Measurements from ENCODE around the gene WWOX.
"Not testable (repeated sequence)": the region's sequence is repeated elsewhere in the genome, so short reads cannot be mapped to it uniquely, and the experiment has no call there.

The WWOX gene

GRCh38 chr16:78506367-78507193, 407.1 kb downstream of the WWOX start:
- DNase-seq, result no peak

DNA sequence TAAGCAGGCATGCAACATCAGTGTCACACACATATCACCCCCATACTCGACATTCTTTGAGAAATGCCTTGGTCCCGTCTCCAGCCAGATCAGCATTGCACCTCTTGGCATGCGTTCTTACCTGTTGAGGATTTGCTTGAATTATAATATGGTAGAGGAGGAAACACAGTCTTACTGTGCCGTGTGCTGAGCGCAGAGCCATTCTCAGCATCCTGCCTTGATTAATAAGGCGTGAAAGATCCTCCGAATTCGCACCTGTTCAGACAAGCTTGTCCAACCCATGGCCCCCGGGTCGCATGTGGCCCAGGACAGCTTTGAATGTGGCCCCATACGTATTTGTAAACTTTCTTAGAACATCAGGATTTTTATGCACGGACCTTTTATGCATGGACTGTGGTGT, 408.1 kb downstream of the WWOX start:
- no peak for DNase-seq

GRCh38 chr16:78509965-78510364, 410.5 kb downstream of the WWOX start:
- no peak for DNase-seq

- DNase-seq, result no peak
Observed at GRCh38 chr16:78510496-78510895, 411.0 kb downstream of the WWOX start.

GRCh38 chr16:78513838-78514237, 414.4 kb downstream of the WWOX start:
- no peak for DNase-seq

- DNase-seq, result not testable (repeated sequence)
Observed at GRCh38 chr16:78514888-78515287, 415.4 kb downstream of the WWOX start.

GRCh38 chr16:78515421-78515820, 416.0 kb downstream of the WWOX start:
- no peak for DNase-seq

DNA sequence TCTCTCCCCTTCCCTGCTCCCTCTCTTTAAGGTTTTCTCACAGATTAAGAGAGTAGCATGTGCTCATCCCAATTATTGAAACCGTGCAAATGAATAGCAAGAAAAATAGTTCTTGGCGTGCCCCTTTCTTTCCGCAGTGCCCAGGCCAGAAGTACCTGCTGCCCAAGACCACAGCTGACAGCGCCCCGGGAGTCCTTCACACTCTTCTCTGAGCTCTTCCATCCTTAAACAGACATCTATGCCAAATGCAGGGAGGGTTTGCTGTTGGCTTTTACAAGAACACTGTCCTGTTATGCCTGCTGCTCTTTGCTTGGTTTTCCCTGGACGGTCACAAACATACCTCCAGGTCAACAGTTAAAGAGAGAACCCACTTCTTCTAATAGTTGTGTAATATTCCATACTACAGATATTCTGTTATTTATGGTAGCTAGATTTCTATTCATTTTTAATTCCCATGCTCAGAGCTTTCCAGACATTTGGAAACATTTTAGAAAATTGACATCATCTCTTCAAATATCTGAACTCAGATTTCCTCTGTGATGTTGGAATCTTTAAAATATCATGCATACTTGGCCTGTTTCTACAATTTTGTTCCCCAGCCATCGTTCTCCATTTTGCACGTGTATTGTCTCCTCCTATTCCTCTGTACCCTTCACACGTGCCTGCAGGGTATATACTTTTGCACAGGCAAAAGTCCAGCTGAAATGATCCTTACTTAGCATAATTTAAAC, 416.7 kb downstream of the WWOX start:
- DNase-seq, result no peak

DNA sequence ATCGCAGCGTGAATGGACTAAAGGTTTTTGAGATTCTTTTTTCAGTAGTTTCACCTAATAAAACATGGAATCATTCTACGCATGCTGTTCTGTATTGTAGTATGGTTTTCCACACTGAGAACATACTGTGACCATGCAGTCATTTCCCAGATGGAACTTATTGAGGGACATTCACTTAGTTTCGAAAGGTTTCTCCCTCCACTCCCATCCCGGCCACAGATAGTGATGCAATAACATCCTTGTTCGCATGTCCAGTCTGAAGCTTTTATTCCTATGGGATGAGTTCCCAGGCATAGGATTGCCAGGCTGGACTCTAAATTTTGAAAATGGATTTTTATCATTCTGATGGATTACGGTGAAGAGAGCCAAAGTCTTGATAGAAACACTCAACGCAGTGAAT, 420.4 kb downstream of the WWOX start:
- no peak for DNase-seq

DNA sequence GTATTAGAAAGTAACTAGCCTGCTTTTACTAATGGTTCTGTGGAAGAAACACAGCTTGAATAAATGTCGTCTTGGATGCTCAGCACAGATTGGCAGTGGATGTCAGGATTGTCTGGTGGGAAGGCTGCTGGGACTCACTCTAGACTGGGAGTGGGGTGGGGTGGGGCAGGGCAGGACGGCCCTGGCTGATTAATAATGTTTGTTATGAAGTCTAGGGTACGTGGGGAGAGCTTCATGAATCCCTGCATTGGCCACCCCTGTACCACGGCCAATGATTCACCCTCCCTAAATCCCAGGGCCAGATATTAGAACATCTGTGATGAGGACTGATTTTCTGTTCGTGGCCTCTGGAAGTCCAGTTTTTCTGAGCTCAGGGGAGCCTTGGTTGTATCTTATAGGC, 421.0 kb downstream of the WWOX start:
- no peak for DNase-seq

GRCh38 chr16:78522327-78522726, 422.9 kb downstream of the WWOX start:
- no peak for DNase-seq

DNA sequence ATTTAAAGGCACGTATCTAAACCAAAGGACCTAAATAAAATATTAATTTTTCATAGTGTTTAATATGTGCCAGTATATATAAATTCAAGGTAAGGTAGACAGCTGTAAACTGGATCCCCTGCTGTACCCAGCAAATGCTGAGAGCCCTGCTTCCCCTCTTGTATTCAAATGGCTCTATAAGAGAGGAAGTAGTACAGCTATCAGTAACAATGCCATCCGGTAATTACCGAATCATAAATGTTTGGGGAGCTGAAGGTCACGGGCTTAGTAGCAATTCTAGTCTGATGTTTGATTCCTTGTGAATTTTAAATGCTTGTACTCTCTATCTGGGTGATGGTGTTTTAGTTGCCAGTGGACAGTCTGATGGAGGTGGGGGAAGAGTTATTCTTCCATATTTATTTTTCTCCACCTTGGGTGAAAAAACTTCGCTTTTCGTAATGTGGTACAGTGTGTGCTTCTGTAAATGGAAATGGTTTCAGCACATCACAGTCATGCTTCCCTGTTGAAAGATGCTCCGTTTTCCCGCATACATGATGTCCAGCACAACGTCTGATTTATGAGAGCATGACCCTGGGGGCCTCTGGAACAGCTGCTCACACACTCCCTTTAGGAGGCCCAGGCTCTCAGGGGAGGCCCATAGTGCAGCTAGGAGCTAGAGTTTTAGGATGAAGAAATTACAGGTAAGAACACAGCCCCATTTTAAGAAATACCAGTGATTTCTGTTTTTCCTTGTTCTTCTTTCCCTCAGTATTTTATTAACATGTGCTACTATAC, 423.9 kb downstream of the WWOX start:
- DNase-seq, result no peak

DNA sequence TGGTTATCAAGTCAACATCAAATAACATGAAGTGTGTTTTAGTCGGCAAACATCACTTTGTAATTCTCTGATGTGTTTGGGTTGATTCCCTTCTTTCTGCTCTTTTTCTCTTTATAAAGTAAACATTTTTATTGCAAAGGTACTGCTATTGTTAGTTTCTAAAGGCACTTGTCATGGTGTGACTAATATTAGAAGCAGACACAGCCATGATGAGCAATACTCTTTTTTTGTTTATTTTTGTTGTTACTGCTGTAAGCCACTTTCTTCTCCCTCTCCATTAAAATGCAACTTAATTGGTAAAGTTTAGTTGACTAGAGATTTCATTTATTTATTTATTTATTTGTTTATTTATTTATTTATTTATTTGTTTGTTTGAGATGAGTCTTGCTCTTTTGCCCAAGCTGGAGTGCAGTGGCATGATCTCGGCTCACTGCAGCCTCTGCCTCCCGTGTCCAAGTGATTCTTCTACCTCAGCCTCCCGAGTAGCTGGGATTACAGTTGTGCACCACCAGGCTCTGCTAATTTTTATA, 424.7 kb downstream of the WWOX start:
- no peak for DNase-seq

- DNase-seq, result no peak
Observed at GRCh38 chr16:78528265-78528664, 428.8 kb downstream of the WWOX start.

DNA sequence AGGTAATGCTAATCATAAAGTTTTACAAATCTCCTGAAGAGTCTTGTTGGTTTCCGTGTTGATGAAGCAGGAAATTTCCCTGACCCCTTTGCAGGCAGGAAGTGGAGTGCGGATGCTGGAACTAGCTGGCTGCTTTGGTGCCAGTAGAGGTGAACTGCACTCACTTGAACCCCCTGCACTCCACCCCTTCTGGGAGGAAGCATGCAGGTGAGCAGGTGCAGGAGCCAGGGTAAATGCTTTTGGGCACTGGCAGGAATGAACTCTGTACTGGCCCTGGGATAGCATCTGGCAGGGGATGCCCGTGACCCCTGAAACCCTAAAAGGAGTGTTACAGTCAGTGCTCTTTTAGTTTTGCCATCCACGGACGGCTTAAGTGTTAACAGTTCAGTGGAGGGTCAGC, 430.4 kb downstream of the WWOX start:
- DNase-seq, result no peak

DNA sequence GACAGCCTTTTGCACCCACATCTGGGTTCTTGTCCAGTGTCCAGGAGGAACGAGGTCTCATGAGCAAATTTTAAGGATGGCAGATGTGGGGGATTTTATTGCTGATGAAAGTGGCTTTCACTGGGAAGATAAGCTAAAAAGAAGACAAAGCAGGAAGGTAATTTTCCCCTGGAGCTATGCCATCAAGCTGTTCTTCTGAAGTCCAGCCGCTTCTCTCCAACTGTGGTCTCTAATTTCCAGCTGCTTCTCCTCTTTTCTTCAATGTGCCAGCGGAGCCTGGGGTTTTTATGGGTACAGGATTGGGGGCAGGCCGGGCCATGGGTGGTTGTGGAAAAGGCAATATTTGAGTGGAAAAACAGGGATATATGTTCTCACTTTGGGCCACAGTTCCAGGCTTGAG, 430.8 kb downstream of the WWOX start:
- no peak for DNase-seq

GRCh38 chr16:78535098-78535497, 435.6 kb downstream of the WWOX start:
- DNase-seq, result no peak

GRCh38 chr16:78537511-78537910, 438.1 kb downstream of the WWOX start:
- no peak for DNase-seq

- no peak for DNase-seq
Observed at GRCh38 chr16:78538292-78538691, 438.8 kb downstream of the WWOX start.

DNA sequence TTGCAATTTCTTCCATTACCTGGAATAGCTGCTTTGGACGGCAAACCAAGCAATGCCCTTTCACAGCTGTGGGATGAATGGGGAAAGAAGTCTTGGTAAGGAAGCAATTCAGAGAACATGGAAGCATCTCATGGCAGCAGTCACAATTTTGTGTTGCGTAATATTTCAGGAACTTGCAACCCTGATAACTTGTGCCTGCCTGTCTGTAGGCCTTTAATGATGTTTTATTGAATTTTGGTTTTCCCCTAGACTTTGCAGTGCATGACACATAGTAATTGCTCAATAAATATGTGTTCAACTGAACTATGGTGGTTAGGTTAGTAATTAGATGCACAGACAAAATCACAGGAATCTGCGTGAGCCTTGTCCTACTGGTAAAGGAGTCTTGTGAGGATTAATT, 439.5 kb downstream of the WWOX start:
- DNase-seq, result no peak

- DNase-seq, result no peak
Observed at GRCh38 chr16:78542419-78542818, 443.0 kb downstream of the WWOX start.

DNA sequence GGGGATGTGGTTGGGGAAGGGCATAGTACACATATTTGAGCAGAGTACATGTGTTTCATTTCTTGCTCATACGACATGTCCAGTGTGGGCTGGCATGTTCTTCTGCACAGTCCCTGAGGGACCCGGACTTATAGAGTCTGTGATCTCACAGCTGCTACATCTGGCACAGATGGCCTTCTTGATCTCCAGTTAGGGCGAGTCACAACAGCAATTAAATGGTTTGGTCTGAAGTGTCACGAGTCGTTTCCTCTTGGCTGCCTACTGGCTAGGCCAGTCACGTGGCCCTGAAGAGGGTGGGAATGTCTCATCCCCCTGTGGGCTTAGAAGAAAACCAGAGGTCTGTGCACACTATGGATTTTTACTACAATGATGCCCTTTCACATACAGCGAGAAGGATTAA, 443.6 kb downstream of the WWOX start:
- DNase-seq, result no peak

DNA sequence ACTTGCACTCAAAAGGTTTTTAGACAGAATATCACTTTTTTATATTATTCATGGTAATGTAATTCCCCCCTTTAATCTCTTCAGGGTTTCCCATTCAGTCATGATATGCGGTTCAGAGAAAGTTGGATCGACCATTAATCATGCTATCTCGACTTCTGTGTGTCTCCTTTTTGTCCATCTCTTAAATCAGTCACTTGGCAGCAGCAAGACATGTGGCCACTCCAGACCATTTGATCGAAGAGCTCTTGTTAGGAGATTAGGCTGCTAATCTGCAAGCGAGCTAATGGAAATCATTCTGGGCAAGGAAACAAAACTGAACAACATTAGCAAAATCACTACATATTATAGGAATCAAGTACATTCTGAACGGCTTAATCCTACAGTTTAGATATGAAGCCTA, 449.9 kb downstream of the WWOX start:
- DNase-seq, result no peak

Data from CD4-positive, alpha-beta T cell treated with Interleukin-6 for 4 hours (primary cell).